NCI-H526 (cell line): ENCODE data around the gene WIPF1.
A peak's percentile ranks its signal among the peaks of the same experiment; 100 is the strongest.

ENCODE experiments used
- DNase-seq, 2 experiments: peaks; one replicate each; lab custom pipeline; 2025; lab: John Stamatoyannopoulos, UW

WIPF1 gene

DNA sequence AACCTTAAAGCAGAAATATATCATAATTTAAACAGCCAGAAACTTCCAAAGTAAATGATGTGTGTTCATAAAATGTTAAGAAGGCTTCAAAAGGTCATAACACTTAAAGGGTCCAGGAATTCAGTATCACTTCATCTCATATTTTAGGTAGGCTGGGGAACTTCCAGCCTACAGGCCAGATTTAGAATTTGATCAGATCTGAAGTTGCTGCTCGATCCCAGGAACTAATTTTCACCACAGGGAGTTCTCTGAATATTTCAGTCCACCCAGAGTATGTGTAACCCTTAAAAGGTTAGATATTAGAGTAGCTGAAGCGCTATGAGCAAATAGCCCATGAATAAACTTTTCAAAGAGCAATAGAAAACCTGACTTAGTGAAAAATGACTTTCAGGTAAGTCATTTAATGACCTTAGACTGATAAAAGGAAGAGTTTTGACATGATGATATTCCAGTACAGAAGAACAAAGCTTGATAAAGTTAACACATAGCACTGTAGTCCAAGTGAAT is 1.7 kb downstream of the WIPF1 start:
- no peak for DNase-seq

GRCh38 chr2:174595116-174595809 is 2.3 kb downstream of the WIPF1 start:
- DNase-seq = no peak

DNA sequence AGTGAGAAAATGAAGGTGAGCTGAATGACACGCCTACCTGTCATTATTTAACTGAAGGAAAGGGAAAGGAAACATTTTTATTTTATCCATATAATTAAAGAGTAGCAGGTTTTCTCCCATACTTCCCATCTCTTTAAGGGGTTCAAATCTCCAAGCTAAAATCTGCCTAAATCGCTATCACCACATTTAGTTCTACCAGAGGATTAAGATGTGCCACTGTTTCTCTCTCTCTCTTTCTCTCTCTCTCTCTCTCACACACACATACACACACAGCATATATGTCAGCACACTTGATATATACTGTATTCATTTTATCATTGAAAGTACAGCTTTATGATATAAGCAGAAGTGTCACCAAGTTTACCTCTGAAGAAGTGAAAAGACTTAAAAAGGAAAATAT is 3.1 kb downstream of the WIPF1 start:
- no peak for DNase-seq

DNA sequence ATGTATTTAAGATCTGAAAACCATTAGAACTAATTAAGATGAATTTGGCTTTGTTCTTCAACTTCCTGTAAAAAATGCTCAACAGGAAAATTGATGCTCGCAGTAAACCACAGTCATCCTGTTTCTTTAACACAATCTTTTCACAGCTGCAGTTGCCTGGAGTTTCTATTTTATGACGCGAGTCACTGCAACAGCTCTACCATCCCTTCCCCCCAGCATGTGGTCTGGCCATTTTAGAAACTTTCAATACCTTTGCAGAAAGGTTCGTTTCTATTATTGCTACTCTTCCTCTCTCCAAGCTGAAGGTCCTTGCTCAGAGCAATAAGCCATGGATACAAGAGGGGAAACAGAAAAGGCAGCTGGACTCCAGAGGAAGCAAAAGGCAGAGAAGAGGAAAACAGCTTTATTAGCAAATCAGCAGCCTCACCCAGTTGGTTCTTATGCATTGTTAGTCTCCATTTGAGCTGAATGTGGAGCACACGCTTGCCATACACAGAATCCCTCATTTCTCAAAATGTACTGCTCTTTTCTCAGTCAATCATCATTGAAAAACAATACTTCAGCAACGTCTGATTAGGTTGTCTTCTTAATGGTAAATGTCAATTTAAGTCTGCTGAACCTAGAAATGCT is 3.9 kb downstream of the WIPF1 start:
- DNase-seq = no peak

- no peak for DNase-seq
Measured at GRCh38 chr2:174593041-174593440, 4.6 kb downstream of the WIPF1 start.

DNA sequence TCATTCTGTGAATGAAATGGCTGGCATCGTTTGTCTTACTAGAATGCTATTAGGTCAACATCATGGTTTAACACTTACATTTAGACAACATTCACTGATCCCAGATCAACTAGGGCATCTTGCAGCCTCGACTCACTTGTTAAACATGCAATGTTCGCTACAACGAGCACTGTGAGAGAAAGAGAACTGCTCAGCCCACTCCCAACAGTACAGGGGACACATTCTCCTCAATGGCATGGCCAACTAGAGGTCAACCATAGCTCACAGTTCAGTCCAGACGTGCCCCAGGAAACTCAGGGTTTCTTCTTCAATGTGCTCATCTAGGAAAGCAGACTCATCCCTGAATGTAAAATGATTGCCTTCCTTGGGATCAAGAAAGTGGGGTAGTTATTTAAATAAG is 5.9 kb downstream of the WIPF1 start:
- no peak for DNase-seq

DNA sequence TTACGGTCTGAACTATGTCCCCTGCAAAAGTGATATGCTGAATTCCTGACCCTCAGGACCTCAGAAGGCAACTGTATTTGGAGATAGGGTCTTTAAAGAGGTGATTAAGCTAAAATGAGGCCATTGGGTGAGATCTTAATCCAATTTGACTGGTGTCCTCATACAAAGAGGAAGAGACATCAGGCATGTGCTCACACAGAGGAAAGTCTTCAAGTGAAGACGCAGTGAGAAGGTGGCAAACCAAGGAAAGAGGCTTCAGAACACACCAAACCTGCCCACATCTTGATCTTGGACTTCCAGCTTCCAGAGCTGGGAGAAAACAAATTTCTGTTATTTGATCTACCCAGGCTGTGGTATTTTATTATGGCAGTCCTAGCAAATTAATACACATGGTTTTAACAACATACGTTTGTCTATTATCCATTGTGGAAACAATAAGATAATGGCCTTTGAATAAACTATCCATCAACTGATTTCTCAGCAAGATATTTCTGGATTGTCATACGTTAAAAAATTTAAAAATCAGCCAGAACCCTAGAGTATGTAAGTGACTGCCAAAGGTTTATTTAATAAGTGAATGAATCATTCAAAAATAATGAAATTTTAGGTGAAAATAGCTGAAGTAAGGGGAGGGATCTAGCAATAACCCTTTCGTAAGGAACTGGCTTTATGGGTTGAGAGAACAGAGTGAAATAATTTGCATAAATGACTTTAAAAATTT is 6.5 kb downstream of the WIPF1 start:
- DNase-seq = no peak

DNA sequence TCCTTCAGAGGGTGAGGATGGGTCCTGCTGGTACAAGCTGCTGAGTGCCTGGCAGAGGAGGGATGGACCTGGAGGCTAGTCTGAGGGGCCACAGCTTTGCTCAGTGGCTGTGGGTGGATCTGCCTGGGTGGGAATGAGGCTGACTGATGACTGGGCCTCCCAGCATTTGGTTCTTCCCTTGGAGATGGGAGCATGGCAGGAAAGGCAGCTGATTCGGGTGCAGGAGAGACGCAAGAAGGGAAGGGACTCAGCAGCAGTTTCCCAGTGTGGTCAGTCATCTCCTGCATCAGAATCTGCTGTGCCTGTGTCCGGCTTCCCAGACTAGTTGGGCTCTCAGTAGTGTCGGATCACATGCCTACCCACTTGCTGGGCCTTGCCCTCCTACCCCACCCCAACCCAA is 7.3 kb downstream of the WIPF1 start:
- DNase-seq = no peak

DNA sequence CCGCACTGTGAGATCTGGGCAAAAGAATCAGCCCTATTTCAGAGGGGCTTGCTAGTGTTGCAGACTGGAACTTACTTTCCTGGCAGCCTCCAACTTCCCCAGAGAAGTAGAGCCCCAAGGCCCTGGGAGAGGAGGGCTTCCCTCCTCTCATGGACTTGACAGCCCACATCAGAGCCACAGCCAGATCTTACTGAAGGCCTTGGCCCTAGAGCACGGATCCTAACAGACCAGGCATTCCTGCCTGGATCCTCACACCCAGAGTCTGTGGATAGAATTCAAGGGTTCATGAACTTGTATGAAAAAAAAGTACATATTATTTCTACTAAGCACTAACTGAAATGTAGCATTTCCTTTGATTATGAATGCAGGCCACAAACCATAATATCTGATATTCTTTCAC is 8.3 kb downstream of the WIPF1 start:
- no peak for DNase-seq

DNA sequence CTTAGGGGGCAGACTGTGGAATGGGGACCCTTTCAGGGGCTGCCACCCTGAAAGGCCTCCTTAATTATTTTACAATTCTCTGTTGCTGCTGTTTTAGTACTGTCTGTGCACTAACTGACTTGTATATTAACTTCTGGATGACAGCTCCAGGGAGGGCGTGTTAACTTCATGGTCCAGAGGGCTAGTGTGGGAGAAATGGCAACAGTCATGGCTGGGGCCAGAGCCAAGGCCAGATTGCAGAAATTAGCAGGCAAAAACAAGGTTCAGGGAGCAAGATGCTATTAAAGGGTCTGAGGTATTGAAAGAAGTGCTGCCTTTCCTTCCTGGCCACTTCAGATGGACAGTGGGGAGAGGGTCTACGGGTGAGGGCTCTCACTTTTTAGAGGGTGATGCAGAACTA is 9.1 kb downstream of the WIPF1 start:
- DNase-seq = no peak

GRCh38 chr2:174587579-174587978 is 10.0 kb downstream of the WIPF1 start:
- DNase-seq = no peak

DNA sequence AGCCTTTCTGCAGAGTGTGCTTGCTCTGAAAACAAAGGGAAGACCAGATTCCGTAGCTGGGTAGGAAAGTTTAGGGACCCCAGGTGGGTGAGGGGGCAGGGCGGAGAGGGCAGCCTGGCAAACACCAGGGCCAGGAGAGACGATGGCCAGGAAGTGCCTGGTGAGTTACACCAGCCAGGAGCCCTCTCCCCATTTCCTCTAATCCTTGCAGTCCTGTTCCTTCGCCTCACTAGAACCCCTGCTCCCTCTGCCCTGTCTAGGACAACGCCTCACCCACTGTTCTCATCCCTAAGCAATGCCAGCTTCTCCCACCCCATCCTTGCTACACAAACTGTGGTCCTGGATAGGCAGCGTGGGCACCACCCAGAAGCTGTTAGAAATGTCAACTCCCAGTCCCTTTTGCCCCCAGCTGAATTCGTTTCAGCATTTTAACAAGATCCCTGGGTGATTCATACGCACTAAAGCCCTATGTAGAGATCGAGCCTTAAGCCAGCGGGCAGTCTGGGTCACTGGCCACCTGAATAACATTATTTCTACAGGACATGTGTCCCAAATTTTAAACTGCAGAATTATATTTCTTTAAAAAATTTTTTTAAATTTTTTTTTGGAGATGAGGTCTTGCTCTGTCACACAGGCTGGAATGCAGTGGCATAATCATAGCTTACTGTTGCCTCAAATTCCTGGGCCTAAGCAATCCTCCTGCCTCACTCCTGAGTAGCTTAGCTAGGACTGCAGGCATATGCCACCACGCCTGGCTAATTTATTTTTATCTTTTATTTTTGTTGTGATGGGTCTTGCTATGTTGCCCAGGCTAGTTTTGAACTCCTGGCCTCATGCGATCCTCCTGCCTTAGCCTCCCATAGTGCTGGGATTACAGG is 10.9 kb downstream of the WIPF1 start:
- no peak for DNase-seq

DNA sequence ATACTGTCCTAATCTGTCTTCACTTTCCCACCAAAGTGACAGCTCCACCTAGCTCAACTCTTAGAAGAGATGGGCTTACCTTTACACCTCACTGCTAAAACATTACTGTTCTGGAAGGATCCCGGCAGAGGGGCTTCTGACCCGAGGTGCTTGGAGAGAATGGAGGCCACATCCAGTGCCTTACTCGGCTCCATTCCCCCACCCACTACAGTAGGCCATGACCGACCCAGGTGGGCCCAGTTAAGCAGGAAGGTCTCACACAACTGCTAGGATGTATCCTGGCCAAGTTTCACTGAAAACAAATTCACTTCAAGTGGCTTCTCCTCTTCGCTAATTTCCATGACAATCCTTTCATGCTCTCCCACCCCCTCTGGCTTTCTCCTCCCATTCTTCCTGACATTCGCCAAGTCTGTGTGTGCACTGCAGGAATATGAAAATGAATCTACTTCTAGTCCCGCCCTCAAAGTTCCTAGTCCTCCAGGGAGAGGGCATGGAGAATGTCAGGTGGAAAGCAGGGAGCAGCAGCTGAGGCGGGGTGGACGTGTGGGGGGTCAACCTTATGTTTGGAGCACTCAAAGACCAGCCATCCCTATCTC is 11.8 kb downstream of the WIPF1 start:
- DNase-seq = no peak

DNA sequence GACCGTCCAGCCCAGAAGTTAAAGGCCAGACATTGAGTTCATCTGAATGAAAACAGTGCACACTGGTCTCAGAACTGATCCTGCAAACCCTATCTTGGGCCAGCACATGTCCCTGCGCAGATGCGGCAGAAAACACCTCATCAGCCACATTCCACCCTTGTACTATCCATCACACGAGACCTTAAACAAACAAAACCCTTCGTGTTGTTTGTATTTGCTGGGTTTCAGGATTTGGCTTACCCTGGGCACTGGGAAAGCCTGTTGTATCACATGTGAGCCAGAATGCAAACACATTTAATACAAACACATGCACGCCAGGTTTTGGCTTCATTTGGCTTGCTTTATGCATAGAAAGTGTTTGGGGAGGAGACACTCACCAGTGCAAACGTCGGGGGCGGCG is 12.5 kb downstream of the WIPF1 start:
- no peak for DNase-seq

GRCh38 chr2:174581491-174581890 is 16.1 kb downstream of the WIPF1 start:
- DNase-seq = no peak

DNA sequence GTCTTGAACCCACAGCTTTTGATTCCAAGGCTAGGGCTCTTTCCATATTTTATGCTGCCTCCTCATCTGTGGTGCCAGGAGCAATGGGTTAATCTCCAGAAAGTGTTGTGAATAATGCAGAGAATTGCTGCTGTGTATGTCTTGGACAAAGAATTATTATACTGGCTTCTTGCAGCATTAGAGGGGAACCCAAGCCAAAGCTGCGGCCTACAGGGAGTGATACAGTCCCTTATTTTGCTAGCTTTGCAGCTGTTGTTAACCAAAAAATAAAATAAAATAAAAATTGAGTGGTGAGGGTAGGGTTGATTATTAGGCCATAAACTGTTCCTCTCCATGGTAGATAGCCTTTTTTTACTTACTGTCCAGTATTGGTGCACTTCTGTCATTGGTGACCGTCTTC is 16.7 kb downstream of the WIPF1 start:
- DNase-seq = no peak

GRCh38 chr2:174577967-174578589 is 19.5 kb downstream of the WIPF1 start:
- DNase-seq = peak in 1 of 2 experiments; percentile 37

- no peak for DNase-seq
Measured at GRCh38 chr2:174575124-174575776, 22.4 kb downstream of the WIPF1 start.

DNA sequence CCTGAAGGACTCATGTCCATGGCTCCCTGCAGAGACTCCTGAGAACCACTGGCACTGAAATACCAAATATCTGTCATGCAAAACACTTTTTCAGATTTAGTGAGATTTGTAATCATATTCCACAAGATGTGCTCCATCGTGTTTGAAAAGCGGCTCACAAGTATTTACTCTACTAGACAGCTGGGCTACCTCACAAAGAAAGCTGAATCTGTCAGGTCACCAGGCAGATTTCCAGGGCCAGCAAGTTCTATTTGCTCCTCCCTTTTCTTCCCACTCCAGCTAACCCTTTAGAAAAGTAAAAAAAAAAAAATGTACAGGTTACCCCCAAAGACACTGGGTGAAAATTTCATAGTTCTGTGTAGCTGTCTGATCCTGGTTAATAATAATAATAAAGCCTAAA is 22.9 kb downstream of the WIPF1 start:
- no peak for DNase-seq

DNA sequence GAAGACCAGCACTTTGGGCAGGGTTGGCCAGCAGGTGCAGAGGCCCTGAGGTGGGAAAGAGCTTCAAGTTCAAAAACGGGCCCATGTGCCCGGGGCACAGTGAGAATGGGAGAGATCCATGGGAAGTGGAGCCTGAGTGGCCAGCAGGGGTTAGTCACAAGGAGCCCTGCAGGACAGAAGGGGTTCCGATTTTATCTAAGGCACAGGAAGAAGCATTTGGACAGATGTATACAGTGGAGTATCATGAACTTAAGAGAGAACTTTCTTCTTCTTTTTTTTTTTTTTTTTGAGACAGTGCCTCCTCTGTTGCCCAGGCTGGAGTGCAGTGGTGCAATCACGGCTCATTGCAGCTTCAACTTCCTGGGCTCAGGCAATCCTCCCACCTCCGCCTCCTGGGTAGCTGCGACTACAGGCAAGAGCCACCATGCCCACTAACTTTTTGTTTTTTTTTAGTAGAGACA is 24.0 kb downstream of the WIPF1 start:
- DNase-seq = no peak

- DNase-seq = no peak
Measured at GRCh38 chr2:174572556-174572955, 25.0 kb downstream of the WIPF1 start.
